Natural killer cell (primary cell): Measurements from ENCODE around the gene ARSD. TPM values are rescaled to one million over a fixed set of nuclear protein-coding genes. Genes with fewer than 3 reads are reported as not detected.

Experiments used
- ATAC-seq, 3 donors: fragments of 150-1000 bp in 2 of 3; fragments of 200-7000 bp in 1 of 3; cut with Tn5 transposase; 1 replicate in 1 of 3; 2 replicates in 2 of 3; pipeline ENCODE4 v1.10.0; 2021; ENCODE audit warnings: mild to moderate bottlenecking in 2 of 3, moderate library complexity in 2 of 3
- DNase-seq, 2 donors: peaks; one replicate each; pipeline versions ENCODE4 v3.0.0 to v3.0.0-alpha.2; 2013 to 2021; ENCODE audit warnings: mixed read lengths in 1 of 2
- H3K27ac ChIP-seq: one replicate; pipeline ENCODE4 v1.5.1; 2013; ENCODE audit warnings: mild to moderate bottlenecking, low read length
- H3K27me3 ChIP-seq: one replicate; pipeline ENCODE4 v1.6.1; 2013; ENCODE audit warnings: low read length; ENCODE audit not compliant: control insufficient read depth, insufficient read depth
- H3K36me3 ChIP-seq: one replicate; pipeline ENCODE4 v1.6.1; 2013; ENCODE audit warnings: low read length; ENCODE audit not compliant: control insufficient read depth, insufficient read depth
- H3K4me1 ChIP-seq: one replicate; pipeline ENCODE4 v1.6.1; 2013; ENCODE audit warnings: low read length; ENCODE audit not compliant: control insufficient read depth, insufficient read depth
- H3K4me3 ChIP-seq: one replicate; pipeline ENCODE4 v1.5.1; 2013; ENCODE audit warnings: low read length
- H3K9me3 ChIP-seq: one replicate; pipeline ENCODE4 v1.6.1; 2013; ENCODE audit warnings: low read length; ENCODE audit not compliant: control insufficient read depth, insufficient read depth
- H3K27ac Mint-ChIP-seq, 2 donors: one replicate each; pipeline ENCODE4 v1.8.0; 2022; ENCODE audit warnings: mild to moderate bottlenecking in 2 of 2, mixed read lengths in 2 of 2, moderate library complexity in 1 of 2
- H3K27me3 Mint-ChIP-seq, 2 donors: one replicate each; pipeline ENCODE4 v1.8.0; 2022; ENCODE audit warnings: low read depth in 2 of 2, mixed read lengths in 2 of 2
- H3K36me3 Mint-ChIP-seq: one replicate; pipeline ENCODE4 v1.8.0; 2022; ENCODE audit warnings: mixed read lengths
- H3K4me1 Mint-ChIP-seq, 2 donors: one replicate each; pipeline ENCODE4 v1.8.0; 2022; ENCODE audit warnings: mixed read lengths in 2 of 2
- H3K4me3 Mint-ChIP-seq: one replicate; pipeline ENCODE4 v1.8.0; 2022; ENCODE audit warnings: mild to moderate bottlenecking, moderate library complexity, mixed read lengths
- H3K9me3 Mint-ChIP-seq, 2 donors: one replicate each; pipeline ENCODE4 v1.8.0; 2022; ENCODE audit warnings: mixed read lengths in 2 of 2
- WGBS: methylation state at CpG from one replicate; pipeline ENCODE4 v1.1.7; 2013; ENCODE audit warnings: missing lambda C conversion rate; ENCODE audit not compliant: insufficient coverage; 5-methylcytosine and 5-hydroxymethylcytosine counted together
- intact Hi-C: fragments of 100-400 bp; cut with micrococcal nuclease; formaldehyde crosslinking; loops from one replicate; pipeline ENCODE4 v1.14.2; 2022
- total RNA-seq, 4 donors: library from RNA; stranded (reverse); fragments of 120-200 nt in 1 of 4; gene quantifications; one replicate each; pipeline versions ENCODE4 v1.2.3 to v1.2.4, GENCODE V29; 2013 to 2022
- TF ChIP-seq, protein P1 (sequence below): fragments of 200-600 bp; IDR thresholded peaks from one replicate; pipeline ENCODE4 v1.8.0; 2022; ENCODE audit warnings: antibody characterized with exemption

ARSD gene
- total RNA-seq, 3 donors from 2014 or later (not counting 1 experiment from before 2014, with no cell fraction given), result 9.7 to 21.6 (median 13.6) TPM

DNA sequence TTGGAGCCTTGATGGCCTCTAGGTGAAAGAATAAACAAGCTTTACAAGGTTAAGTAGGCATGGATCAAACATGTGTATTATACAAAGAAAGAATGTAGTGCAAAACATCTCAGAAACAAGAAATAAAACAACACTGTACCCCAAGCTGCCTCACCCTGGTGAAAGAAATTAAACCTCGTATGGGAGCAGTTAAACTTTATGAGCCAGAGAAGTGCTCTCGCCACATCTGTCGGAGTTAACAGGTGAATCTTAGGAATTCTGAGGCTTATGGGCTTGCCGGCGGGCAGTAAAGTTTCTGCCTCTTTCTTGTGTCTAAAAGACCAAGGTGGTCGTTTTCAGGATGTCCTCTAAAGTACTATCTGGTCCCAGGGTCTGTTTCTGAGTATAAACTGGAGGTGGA lies 43.3 kb upstream of the ARSD start:
- H3K27me3 ChIP-seq, result no peaks in the 10 kb centered on the region
- 81% methylated on average over 6 of the region's 6 CpGs for WGBS
- Mint-ChIP-seq H3K4me1 (no peaks in the 10 kb centered on the region), H3K36me3 (no peaks in the 10 kb centered on the region), H3K27ac (no peak overlapping the region), H3K9me3 (no peaks in the 10 kb centered on the region), H3K4me3 (no peak overlapping the region), H3K27me3 (peaks cover 0 to 21% of the 10 kb centered on the region in 2 donors)
- peaks cover 2% of the 10 kb centered on the region for H3K9me3 ChIP-seq
- DNase-seq, result no peak
- intact Hi-C loops, result no loop called here
- H3K4me1 ChIP-seq, result no peaks in the 10 kb centered on the region
- TF ChIP-seq, protein P1, sequence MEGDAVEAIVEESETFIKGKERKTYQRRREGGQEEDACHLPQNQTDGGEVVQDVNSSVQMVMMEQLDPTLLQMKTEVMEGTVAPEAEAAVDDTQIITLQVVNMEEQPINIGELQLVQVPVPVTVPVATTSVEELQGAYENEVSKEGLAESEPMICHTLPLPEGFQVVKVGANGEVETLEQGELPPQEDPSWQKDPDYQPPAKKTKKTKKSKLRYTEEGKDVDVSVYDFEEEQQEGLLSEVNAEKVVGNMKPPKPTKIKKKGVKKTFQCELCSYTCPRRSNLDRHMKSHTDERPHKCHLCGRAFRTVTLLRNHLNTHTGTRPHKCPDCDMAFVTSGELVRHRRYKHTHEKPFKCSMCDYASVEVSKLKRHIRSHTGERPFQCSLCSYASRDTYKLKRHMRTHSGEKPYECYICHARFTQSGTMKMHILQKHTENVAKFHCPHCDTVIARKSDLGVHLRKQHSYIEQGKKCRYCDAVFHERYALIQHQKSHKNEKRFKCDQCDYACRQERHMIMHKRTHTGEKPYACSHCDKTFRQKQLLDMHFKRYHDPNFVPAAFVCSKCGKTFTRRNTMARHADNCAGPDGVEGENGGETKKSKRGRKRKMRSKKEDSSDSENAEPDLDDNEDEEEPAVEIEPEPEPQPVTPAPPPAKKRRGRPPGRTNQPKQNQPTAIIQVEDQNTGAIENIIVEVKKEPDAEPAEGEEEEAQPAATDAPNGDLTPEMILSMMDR, result no peak
- H3K27ac ChIP-seq, result no peak overlapping the region
- no peak overlapping the region for H3K4me3 ChIP-seq
- no peak for ATAC-seq
- no peaks in the 10 kb centered on the region for H3K36me3 ChIP-seq

DNA sequence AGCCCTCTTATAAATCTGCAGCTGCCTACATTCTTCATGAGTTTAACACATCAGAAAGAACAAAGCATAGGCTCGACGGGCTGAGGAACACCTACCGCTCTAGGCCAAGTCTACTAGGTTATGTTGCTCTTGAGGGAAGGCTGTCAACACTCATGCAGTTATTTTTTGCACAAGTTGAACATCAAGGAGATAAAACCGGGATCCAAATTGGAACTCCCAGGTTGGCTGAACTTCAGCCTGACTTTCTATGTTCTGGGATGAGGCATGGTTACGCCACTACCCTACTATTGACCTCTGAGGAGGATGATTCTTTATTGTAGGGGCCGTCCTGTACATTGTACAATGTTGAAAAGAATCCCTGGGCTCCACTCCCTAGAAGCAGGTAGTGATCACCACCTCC lies 39.9 kb upstream of the ARSD start:
- Mint-ChIP-seq H3K4me1 (no peaks in the 10 kb centered on the region), H3K4me3 (no peak overlapping the region), H3K27ac (no peak overlapping the region), H3K36me3 (no peaks in the 10 kb centered on the region), H3K27me3 (peaks cover 0 to 24% of the 10 kb centered on the region in 2 donors), H3K9me3 (no peaks in the 10 kb centered on the region)
- DNase-seq (no peak), ATAC-seq (no peak)
- H3K27ac ChIP-seq, result no peak overlapping the region
- no peaks in the 10 kb centered on the region for H3K36me3 ChIP-seq
- H3K9me3 ChIP-seq, result peaks cover 2% of the 10 kb centered on the region
- intact Hi-C loops, result no loop called here
- H3K27me3 ChIP-seq, result no peaks in the 10 kb centered on the region
- no peak overlapping the region for H3K4me3 ChIP-seq
- TF ChIP-seq, protein P1, result no peak
- 88% methylated on average over 3 of the region's 6 CpGs for WGBS
- H3K4me1 ChIP-seq, result no peaks in the 10 kb centered on the region

DNA sequence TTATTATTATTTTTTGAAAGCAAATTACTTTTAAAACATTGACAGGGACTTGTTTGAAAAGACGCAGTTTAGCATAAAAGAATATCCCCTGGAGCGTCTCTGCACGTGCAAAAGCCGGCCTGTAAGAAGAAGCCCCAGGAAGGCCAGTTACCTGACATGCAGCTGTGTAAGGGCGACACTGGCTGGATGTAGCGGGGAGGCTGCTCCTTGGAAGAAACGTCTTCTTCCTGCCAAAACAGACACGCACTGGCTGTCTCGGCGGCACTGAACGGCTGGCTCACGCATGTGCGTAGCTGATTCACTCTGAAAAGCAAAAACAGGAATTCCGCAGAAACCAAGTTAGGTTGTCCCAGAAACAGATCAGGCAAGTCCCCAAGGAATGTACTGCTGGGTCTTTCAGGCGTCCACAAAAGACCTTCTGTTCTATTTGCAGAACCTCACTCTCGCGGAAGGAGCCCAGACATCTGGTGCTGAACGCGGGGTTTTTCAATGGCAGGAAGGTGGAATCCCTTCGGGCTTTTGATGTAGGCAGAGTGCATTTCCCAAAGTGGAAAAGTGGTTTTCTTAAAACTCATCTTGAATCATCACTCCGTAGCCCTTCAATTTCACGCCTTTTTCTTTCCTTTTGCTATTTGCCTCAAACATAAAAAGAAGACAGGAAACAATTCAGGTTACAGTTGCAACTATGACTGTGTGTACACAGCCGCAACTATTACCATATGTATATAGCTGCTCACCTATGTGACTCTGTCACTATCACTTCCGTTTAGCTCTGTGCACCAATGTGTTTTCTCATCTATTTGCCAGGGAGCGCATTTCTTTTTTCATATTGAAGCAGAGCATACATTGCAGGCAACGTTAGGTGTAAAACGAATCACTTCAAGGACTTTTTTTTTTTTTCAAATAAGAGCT lies 39.1 kb upstream of the ARSD start:
- WGBS, result 59% methylated on average over 25 of the region's 27 CpGs
- H3K27ac ChIP-seq, result no peak overlapping the region
- Mint-ChIP-seq H3K27me3 (peaks cover 0 to 27% of the 10 kb centered on the region in 2 donors), H3K4me1 (no peaks in the 10 kb centered on the region), H3K9me3 (no peaks in the 10 kb centered on the region), H3K36me3 (no peaks in the 10 kb centered on the region), H3K27ac (no peak overlapping the region), H3K4me3 (peak overlapping the region; percentile 54)
- TF ChIP-seq, protein P1, result no peak
- H3K4me3 ChIP-seq, result no peak overlapping the region
- DNase-seq, result peak in 1 of 2 donors; percentile 4
- peaks cover 2% of the 10 kb centered on the region for H3K9me3 ChIP-seq
- intact Hi-C loops, result no loop called here
- no peaks in the 10 kb centered on the region for H3K27me3 ChIP-seq
- H3K4me1 ChIP-seq, result no peaks in the 10 kb centered on the region
- peak in 1 of 3 donors; percentile 34 for ATAC-seq
- H3K36me3 ChIP-seq, result no peaks in the 10 kb centered on the region
